ENCODE measurements around the gene C1QTNF4.

DNA sequence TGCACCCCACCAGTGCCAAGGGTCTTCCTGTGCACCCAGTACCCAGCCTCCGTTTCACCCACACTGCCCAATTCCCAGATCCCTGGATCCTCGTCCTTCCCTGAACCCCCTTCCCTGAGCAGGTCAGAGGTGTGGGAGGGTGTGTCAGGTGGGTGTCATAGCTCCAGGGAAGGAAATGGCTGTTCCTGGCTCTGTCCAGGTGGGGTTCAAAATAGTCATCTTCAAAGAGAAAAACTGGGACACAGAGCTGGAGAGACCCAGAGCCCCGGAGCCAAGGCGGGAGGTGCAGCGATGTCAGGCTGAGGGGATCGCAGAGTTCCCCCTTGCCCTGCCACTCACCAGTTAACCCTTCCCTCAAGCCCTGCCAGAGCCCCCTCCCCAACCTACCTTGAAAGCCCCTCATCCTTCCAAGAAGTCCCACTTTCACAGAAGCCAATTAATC lies 698 bp downstream of the C1QTNF4 start:
- TF ChIP-seq, protein P1, sequence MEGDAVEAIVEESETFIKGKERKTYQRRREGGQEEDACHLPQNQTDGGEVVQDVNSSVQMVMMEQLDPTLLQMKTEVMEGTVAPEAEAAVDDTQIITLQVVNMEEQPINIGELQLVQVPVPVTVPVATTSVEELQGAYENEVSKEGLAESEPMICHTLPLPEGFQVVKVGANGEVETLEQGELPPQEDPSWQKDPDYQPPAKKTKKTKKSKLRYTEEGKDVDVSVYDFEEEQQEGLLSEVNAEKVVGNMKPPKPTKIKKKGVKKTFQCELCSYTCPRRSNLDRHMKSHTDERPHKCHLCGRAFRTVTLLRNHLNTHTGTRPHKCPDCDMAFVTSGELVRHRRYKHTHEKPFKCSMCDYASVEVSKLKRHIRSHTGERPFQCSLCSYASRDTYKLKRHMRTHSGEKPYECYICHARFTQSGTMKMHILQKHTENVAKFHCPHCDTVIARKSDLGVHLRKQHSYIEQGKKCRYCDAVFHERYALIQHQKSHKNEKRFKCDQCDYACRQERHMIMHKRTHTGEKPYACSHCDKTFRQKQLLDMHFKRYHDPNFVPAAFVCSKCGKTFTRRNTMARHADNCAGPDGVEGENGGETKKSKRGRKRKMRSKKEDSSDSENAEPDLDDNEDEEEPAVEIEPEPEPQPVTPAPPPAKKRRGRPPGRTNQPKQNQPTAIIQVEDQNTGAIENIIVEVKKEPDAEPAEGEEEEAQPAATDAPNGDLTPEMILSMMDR (conservative IDR thresholded peaks at IDR 0.05; ENCODE audit: low read length), result no peak
- no peak for TF ChIP-seq EZH2phosphoT487 (IDR thresholded peaks at IDR 0.05; ENCODE audit: borderline replicate concordance, low read depth, low read length)

All from OCI-LY7 (cell line).